HG03558 (cell line): Measurements from ENCODE around the gene ACTL6B.

Experiments
- ATAC-seq: cut with Tn5 transposase; IDR thresholded peaks from one replicate; pipeline ENCODE4 v1.9.1; 2021; ENCODE audit warnings: moderate number of reproducible peaks; ENCODE audit not compliant: unreplicated experiment; ENCODE audit errors: extremely low read depth

ACTL6B gene

DNA sequence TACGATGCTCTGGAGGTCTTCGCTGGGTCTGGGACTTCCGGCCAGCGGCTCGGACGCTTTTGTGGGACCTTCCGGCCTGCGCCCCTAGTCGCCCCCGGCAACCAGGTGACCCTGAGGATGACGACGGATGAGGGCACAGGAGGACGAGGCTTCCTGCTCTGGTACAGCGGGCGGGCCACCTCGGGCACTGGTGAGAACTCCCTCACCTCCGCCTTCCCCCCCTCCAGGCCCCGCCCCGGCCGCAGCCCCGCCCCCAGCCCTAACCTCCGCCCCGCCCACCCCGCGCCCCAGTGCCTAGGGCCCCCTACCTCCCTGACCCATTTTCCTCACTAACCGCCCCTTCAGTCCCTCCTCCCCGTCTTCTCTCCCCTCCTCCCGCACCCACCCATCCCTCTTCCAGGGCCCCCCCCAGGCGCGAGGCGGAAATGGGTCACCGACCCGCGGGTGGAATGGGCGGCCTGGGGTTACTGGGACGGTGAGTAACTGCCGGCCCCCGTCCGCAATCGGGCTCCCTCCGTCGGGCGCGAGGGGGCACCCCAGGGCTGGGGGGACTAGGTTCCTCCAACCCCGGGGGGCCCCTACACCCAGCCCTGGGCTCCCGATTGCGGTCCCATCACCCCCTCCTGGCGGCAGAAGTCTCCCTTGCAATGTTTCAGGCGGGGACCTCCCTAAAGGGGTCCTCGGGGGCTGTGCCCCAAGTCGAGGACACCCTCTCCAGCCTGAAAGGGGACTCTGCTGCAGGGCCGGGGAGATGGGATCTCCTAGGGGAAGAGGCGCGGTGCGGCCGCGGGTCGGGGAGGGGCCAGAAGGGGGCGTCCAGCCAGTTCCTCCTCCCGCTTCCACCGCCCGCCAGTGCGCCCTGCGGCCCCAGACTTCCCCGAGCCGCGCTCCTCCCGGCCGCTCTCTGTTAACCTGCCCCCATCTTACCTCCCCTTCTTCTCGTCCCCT is 51.9 kb downstream of the ACTL6B start:
- ATAC-seq, result no peak

- no peak for ATAC-seq
Measured at GRCh38 chr7:100603726-100604027, 52.6 kb downstream of the ACTL6B start.

DNA sequence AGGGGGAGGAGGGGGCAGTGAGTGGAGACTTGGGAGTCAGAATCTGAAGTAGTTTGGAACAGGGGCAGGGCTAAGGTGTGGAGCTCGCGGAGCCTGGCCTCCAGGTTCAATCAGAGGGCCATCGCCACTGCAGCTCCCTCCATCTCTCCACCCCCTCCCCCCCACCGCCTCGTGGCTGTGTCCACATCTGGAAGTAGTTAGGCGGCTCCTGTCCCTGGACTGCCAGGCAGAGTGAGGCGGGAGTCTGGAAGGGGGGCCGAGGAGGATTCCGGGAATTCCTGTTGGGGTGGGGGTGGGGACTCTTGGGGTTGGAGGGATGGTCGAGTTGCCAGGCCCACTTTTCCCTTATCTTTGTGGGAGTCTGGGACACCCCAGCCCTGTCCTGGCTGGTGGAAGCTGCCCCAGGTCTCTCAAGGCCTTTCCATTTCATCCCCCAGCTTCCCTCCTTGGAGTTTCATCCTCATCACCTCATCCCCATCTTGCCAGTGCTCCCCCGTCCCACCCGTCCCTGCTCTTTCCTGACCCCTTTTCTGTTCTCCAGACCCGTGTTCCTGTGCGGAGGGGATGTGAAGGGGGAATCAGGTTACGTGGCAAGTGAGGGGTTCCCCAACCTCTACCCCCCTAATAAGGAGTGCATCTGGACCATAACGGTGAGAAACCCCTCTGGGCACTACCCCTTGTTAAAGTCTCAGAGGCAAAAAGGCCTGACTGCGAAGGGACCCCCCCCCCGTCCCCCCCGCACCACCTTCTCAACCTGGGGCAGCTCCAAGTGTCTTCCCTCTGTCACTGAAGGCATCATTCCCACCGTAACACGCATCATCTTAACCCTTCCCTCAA is 53.1 kb downstream of the ACTL6B start:
- no peak for ATAC-seq

GRCh38 chr7:100600730-100601038 is 55.6 kb downstream of the ACTL6B start:
- no peak for ATAC-seq

- no peak for ATAC-seq
Measured at GRCh38 chr7:100599911-100600729, 56.1 kb downstream of the ACTL6B start.

DNA sequence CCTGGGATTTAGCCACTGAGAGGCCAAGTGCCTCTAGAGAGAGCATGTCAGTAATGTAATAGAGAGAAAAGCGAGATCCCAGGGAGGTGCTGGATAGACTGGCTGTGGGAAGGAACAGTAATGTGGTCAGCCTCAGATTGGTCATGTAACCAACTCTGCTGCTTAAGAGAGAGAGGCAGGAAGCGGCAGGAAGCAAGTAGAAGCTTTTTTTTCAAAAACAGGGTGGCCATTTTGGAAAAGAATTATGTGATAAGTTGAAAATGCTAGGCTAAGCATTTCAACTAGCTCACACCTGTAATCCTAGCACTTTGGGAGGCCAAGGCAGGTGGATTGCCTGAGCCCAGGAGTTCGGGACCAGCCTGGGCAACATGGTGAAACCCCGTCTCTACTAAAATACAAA is 57.8 kb downstream of the ACTL6B start:
- ATAC-seq, result no peak

GRCh38 chr7:100595188-100595587 is 61.1 kb downstream of the ACTL6B start:
- ATAC-seq, result no peak
